NCI-H1105 (cell line): Measurements from ENCODE around the gene ATG5.

Experiments
- DNase-seq: peaks from one replicate; lab custom pipeline; 2025; lab: John Stamatoyannopoulos, UW

ATG5 gene

DNA sequence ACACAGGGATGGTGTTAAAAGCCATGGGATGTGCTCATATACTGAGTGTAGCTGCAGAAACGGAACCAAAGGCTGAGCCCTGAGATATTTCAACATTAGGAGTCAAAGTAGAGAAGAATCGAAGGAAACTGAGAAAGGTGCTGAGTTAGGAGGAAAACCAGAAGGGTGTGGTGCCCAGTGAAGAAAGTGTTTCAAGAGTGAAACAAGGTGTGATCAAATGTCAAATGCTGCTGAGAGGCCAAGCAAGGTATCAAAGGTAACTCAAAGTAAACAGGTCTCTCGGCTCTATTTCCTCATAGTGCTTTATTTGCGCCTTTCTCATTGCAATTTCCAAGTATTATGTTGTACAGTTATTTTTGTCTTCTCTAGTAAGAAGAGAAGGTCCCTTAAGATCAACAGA, 145.4 kb downstream of the ATG5 start:
- no peak for DNase-seq

DNA sequence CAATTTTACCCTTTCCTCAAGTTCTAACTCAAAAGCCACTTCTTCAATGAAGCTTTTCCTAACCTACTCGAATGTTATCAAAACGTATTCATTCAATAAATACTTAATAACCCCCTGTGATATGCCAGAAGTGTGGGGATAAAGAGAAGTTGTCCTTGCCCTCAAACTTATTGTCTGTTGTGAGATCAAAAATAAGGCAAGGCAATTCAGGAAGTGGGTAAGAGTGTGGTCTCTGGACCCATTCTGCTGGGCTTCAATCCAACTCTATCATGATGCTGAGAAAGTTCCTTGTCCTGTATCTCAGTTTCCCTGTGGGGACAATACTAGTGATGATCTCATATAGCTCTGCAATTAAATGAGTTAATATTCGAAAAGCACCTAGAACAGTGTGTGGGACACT, 146.7 kb downstream of the ATG5 start:
- no peak for DNase-seq

DNA sequence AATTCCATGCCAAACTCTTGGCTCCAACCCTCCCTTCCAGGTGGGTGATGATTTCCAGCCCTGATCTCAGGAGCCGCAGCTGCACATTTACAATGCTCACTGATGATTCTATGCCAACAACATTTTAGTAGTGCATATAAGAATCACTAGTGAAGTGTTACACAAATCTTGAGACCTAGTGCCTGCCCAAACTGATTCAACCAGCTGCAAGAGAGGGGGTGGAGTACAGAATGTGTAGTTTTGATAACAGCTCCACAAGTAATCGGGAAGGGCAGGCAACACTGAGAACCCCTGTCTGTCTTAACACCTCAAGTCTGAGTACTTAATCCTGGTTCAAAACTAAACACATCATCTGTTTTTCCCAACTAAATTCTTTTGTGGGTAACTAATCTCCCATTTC, 147.8 kb downstream of the ATG5 start:
- DNase-seq, result peak; percentile 45

DNA sequence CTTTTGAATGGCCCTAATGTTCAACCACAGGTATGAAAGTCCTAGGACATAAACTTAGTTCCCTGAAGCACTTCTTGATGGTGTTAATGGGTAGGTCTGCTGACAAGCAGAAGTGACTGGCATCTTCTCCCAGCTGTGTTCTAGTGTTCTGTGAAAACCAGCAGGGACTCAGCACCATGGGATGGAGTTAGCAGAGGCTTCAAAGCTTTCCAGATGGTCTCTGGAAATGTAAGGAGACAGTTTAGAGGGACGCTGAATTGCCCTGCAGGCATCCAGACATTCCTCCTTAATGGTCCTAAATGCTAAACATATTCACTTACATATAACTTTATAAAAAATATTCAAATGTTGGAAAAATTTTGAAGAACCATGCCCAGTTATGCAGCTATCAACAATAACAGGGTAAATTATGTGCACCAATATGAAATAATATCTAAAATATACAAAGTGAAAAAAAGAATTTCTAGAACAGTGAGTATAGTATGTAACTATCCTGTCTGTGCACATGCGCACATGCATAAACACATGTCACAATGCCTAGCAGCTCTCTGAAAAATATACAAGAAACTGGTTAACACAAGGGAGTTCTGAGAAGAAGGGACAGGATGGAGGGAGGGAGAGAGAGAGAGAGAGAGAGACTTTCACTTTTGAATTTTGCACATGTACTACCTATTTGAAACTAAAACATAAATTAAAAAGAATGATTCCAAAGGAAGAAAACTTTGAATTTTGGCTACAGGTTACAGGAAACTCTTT, 152.3 kb downstream of the ATG5 start:
- DNase-seq, result no peak

DNA sequence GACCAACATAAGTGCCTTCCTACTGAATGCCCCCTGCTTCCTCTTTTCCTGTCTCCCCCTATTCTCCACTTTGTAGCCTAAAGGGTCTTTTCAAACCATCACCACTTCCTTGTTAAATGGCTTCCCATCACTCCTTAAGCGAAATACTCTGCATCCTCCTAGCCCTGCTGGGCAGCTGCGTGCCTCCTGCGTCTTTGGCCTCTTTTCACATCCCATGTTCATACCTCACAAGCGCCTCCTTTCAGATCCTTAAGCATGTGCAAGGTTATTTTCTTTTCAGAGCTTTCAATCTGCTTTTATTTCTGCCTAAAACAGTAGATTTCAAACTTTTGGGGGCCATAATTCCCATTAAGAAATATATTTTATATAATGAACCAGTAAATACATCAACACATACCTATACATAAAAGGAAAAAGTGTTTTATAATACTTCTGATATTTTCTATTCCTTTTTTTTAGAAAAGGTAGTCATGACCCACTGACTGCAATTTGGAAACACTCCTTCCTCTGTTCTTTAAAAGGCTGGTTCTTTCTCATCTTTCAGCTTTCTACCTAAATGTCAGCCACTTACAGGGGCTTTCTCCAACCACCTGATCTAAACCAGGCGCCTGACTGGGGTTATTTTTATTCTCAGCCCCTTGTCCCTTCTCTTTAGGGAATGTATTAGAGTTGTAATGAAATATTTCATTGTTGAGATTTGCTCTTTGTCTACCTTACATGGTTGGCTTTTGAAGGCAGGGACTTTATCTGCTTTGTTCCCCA, 155.3 kb downstream of the ATG5 start:
- DNase-seq, result no peak

DNA sequence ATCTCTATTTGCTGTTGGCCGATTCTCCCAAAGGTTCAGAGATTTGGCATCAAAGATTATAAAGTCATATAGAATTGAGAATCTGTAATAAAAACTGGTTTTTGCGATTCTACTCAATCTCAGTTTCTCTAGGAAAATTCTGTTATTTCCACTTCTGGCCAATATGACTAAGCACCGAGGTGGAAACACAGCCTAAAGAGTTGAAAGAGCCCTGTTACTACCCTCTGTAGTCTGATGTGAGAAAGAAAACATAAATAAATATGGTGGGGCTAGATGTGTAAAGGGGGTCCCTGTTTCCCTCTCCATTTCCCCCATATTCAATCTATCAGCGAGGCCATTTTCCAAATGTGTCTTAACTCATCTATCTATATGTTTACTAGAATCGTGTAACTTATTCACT, 156.0 kb downstream of the ATG5 start:
- DNase-seq, result no peak

DNA sequence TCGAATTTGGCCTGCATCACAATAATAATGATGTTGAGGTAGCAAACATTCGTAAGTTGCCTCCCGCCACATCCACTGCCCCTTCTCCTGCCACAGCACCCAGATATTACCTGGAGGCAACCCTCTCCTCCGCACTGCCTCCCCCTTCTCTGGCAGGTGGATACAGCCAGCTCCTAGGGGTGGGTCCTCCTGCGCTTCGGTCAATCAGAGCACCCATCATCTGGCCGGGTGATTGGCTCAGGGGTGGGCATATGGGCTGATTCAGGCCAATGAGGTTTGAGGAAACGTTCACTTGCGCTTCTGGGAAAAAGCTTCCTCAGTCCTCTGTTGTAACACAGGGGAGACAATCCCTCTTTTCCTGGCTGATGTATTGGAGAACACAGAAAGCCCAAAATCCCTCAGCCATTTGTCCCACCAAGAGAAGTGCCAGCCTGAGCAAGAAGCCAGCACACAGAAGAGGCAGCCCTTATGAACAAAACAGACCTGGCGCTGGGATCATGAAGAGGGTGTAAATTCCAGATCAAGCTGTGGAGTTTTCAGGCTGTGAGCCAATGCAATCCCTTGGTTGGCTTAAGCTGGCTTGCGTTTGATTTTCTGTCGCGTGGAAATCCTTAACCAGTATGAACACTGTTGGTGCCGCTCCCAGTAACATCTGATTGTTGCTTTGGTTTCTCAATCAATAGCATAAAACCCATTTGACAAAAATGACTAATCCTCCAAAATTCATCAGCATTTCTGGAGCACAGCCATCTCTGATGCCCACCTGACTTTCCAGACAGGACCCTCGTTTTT, 157.3 kb downstream of the ATG5 start:
- DNase-seq, result no peak

DNA sequence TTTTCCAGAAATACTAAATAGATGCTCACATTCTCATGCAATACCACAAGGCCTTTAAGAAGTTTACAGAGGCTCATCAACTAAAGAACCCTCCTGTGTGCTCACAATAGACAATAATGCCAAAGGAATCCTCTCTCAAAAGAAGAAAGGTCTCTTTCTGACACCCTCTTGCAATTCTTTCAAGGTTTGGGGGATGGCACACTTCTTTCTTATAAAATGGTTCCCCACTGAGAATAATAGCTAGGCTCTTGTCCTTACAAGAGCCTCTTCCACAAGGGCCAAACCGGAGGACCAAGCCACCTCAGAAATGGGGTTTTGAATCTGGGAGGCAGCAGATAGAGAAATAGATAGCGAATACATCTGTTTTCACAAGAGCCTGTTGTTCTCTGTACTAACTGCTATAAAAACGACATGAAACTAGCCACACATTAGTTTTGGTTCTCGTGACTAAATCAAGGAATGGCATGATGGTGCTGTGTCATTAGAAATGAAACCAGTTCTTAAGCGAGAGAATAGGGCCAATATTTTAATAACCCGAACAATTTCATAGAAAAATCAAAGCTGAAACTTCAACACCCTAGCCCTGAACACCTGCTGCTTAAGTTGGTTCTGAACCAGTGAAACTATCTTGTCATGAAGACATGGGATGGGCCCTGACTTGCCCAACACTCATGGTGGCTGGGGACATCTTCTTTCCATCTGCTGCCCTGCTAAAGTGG, 158.3 kb downstream of the ATG5 start:
- no peak for DNase-seq

GRCh38 chr6:106165885-106166485, 159.6 kb downstream of the ATG5 start:
- peak; percentile 24 for DNase-seq

- no peak for DNase-seq
Observed at GRCh38 chr6:106163966-106164877, 161.3 kb downstream of the ATG5 start.

- no peak for DNase-seq
Observed at GRCh38 chr6:106163446-106163965, 162.1 kb downstream of the ATG5 start.

DNA sequence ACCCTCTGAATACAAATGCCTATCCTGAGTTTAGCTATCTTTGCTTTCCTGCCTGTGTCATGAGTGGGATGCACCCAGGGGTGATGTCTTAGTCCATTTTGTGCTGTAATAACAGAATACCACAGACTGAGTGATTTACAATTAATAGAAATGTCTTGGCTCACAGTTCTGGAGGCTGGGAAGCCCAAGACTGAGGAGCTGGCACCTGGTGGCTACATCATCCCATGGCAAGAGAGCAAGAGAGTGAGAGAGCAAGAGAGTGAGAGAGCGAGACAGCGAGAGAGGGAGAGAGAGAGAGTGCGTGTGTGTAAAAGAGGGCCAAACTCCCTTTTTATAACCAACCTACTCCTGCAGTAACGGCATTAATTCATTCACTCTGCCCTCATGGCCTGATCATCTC, 162.6 kb downstream of the ATG5 start:
- DNase-seq, result no peak

GRCh38 chr6:106161893-106162292, 163.7 kb downstream of the ATG5 start:
- no peak for DNase-seq

DNA sequence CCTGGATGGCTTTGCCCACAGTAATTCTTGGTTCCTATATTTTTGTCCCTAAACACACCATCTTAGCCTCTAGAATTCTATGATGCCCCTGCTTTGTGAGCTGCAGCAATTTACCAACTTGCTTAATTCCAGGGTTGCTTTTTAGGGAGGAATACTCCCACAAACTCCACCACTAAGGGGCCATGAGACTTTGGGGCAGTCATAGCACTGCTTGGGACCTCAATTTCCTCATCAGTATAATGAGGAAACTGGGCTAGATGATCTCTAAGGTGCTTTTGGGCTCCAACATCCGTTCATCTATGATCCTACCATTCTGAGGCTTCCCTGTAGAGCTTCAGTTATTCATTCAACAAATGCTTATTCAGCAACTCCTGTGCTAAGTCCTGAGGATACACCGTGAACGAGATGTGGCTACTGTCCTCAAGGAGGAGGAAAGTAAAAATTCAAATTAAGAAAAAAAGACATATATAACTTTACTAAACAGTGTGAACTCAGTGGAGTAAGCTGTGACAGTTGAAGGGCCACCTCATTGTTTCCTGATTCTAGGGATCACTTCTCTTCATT, 164.2 kb downstream of the ATG5 start:
- no peak for DNase-seq

DNA sequence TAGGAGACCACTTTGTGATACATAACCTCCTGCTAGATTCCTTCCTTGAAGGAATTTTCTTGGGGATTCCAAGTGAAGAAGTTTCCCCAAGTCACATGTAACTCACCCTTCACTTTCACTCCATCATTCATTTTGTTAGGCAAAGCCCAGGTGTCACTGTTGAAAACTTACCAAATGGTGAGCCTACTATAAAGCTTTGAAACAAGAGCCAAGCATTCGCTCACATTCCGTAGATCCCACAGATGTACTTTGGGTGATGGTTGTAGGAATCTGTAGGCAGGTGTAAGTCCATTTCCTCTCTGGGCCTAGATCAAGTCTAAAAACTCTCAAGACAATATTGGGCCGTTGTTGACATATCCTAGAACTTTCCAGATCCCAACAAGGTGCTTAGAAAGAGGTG, 165.4 kb downstream of the ATG5 start:
- DNase-seq, result no peak

DNA sequence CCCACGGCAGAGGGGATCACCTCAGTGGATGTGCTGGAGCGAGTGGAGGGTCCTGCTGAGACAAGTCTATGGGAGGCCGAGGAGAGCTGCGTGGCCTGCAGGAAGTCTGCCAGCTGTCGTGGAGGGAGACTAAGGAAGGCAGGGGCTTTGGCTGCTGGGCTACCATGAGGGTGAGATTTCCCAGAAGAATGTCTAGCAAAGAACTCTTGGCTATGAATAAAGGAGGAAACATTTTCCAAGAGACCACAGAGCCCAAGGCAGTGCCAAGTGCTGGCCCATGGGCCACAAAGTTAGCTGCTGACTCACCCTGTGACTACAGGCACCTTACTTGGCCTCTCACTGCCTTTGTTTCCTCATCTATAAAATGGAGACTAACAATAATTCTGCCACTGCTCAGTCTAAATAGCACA, 166.0 kb downstream of the ATG5 start:
- no peak for DNase-seq

DNA sequence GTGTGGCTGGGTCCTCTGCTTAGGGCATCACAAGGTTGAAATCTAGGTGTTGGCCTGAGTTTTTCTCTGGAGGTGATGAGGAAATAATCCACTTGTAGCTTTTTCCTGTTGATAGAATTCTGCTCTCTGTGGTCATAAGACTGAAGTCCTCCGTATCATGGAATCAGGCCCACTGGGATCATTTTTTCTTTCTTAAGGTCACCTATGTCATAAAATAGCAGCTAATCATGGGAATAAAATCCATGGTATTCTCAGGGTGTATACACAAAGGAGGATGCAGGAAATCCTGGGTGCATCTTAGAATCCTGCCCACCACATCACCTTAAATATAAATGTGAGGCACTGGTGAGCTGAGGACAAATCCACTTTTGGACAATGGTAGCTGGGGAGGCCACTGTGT, 166.7 kb downstream of the ATG5 start:
- no peak for DNase-seq

- no peak for DNase-seq
Observed at GRCh38 chr6:106156863-106157262, 168.7 kb downstream of the ATG5 start.

DNA sequence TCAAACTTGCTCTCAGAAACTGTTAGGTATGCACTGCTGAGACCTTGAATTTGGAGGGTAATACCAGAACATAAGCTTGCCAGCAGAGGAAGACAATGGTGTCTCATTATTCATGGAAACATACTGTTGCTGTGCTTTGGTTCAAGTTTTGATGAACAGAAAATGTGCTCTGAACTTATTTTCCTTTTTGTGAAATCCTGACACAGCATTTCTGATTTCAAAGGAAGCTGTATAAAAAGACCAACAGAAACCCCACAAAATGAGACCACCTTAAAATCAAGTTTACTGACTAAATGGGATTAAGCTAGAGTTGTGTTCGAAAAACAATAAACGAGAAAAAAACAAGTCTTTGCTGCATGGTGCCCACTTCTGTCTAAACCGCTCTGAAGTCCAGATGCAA, 169.1 kb downstream of the ATG5 start:
- no peak for DNase-seq

DNA sequence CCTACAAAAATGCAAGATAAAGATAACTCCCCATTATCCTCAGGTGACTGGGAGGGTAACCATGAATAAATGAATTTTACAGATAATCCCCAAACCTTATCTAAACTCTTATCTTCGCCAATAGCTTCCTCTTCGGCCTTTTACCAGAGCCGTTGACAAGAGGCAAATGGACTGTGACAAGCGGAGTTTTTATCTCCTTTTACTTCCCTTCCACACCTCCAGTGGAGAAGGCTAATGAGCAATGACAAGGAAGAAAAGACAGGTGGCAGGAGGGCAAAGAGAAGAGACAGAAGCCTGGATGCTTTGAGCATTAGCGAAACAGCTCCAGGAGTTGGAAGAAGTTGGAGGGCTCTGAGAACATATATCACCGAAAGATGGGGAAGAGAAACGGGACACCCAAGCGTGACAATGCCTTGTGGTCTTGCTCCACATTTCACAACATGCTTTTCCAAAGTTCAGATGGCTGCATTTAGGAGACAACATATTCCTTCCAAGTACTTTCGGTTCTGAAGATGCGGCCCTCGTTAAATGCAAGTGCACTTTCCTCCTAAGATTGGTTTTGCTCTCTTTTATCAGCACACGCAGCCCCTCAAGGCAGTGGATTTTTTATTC, 170.2 kb downstream of the ATG5 start:
- DNase-seq, result no peak
